ENCODE measurements around the gene CCDC197. TPM values are rescaled to one million over a fixed set of nuclear protein-coding genes. Genes with fewer than 3 reads are reported as not detected.

CCDC197 gene
- total and polyA plus RNA-seq, 4 donors: 0.60 TPM; not detected in 3

- Histone ChIP-seq H3K27me3 (ENCODE audit: control insufficient read depth in 1 of 2, insufficient read depth in 2 of 2, low read length in 1 of 2) (no peaks in the 10 kb centered on the region), H3K27ac (ENCODE audit: low read depth in 1 of 2, low read length in 2 of 2) (peak overlapping the region; percentile 53 to 73), H3K36me3 (ENCODE audit: control insufficient read depth in 1 of 2, insufficient read depth in 2 of 2, low read length in 1 of 2) (no peaks in the 10 kb centered on the region), H3K4me3 (ENCODE audit: low read length in 2 of 2) (peak overlapping the region; percentile 0 to 76), H3K9me3 (ENCODE audit: control insufficient read depth, low read length) (no peaks in the 10 kb centered on the region), H3K4me1 (ENCODE audit: control insufficient read depth in 1 of 2, insufficient read depth in 2 of 2, low read length in 2 of 2) (peaks cover 0 to 3% of the 10 kb centered on the region in 2 donors)
- 28 to 40% methylated on average over 6 of the region's 6 CpGs for WGBS, 2 donors
- DNase-seq (no peak), ATAC-seq (ENCODE audit: low FRiP score) (no peak)
- intact Hi-C loops (cut with DNase I): no loop called here
These were observed 22.8 kb upstream of the CCDC197 start for GRCh38 chr14:93974299-93974698.

DNA sequence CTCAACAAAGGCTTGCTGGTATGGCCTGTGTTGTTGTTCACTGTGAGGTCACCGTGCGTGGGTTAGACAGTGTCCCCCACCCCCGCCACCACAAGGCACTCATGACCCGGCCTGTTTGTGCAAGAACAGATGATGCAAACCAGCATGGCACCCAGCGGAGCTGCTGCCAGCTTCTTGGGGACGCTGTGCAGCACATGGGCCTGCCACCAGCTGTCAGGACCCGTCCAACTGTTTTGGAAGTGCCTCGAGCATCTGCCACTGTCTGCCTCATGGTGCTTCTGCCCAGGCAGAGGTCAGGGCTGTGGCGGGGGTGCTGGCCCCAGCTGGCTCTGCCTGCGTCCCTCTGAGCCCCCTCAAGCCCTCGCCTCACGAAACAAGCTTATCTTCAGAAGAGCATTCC lies 22.3 kb upstream of the CCDC197 start:
- intact Hi-C loops (cut with DNase I): loop anchor here in 1 of 2 donors (5.0 kb wide), 1 partner anchor 1328 kb away; no protein-coding TSS in a partner anchor
- Histone ChIP-seq H3K4me1 (ENCODE audit: control insufficient read depth in 1 of 2, insufficient read depth in 2 of 2, low read length in 2 of 2) (peaks cover 0 to 3% of the 10 kb centered on the region in 2 donors), H3K27ac (ENCODE audit: low read depth in 1 of 2, low read length in 2 of 2) (peak overlapping the region; percentile 53 to 73), H3K36me3 (ENCODE audit: control insufficient read depth in 1 of 2, insufficient read depth in 2 of 2, low read length in 1 of 2) (no peaks in the 10 kb centered on the region), H3K4me3 (ENCODE audit: low read length in 2 of 2) (peak overlapping the region; percentile 0 to 76), H3K9me3 (ENCODE audit: control insufficient read depth, low read length) (no peaks in the 10 kb centered on the region), H3K27me3 (ENCODE audit: control insufficient read depth in 1 of 2, insufficient read depth in 2 of 2, low read length in 1 of 2) (no peaks in the 10 kb centered on the region)
- DNase-seq (no peak), ATAC-seq (ENCODE audit: low FRiP score) (no peak)
- 32 to 42% methylated on average over 12 of the region's 12 CpGs for WGBS, 2 donors

DNA sequence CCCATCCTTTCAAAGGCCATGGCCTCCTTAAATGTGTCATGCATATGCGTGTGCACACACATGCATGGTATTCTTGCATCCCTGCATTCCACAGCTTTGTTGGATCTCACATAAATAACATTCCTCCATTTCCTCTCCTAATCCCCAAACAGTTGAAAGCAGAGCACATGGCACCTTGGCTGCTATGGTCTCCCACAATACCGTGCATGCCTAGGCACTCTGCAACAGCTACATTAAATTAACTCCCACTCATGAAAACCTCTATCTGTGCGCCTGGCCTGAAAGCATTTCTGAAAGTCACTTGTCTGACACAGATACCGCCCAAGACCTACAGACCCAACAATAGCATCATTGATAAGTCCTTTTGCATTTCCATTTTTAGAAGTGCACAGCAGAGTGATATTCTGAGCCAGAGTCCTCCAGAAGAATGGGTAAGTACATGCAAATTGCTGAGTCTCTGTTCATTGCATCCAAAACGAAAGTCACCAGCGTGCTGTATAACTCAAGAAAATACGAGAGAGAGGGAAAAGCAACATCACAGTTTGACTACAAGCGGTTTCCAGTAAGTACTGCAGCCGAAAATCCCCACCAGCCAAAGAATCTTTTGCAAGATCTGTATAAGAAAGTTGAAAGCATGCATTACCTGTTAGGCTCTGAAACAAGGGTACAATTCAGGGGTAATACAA lies 21.2 kb upstream of the CCDC197 start:
- peak overlapping the region in 1 of 2 donors; percentile 93 for H3K27ac ChIP-seq (ENCODE audit: low read depth in 1 of 2, low read length in 2 of 2)
- intact Hi-C loops (cut with DNase I): loop anchor here in 1 of 2 donors (5.0 kb wide), 1 partner anchor 1329 kb away; no protein-coding TSS in a partner anchor
- ATAC-seq (ENCODE audit: low FRiP score): no peak

DNA sequence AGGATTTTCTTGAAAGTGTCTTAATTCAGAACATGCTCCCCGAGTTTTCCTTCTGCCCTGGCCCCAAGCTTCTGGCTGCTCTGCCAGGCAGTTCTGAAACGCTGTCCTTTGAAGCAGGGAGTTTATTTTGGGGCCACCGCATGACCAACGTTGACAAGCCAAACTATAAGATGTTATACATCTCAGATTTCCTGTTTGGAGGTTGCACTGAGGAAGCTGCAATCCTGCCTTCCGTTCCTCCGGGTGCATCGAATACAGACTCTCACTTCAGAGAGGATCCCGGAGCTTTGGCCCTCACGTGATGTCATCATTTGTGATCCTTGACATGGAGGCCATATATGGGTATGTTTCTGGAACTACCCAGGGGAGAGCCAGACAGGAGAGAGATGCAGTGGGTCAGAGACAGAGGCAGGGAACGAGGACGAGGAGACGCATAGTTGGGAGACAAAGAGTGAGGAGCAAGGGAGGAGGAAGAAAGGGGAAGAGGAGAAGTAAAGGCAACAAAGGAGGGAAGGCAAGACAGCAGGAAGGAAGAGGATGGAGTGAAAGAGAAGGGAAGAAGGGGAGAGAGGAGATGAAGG lies 20.5 kb upstream of the CCDC197 start, which contains the start of gene ASB2:
ASB2 (minus strand) TSS at position 94 of the 581 bp plus-strand sequence. CDS start 12,031 bp downstream, outside the sequence.
- Histone ChIP-seq H3K36me3 (ENCODE audit: control insufficient read depth in 1 of 2, insufficient read depth in 2 of 2, low read length in 1 of 2) (no peaks in the 10 kb centered on the region), H3K27ac (ENCODE audit: low read depth in 1 of 2, low read length in 2 of 2) (peak within 1 kb of the TSS; percentile 86 to 93), H3K4me3 (ENCODE audit: low read length in 2 of 2) (peak within 1 kb of the TSS; percentile 58 to 76), H3K4me1 (ENCODE audit: control insufficient read depth in 1 of 2, insufficient read depth in 2 of 2, low read length in 2 of 2) (peaks cover 3 to 7% of the 10 kb centered on the region in 2 donors), H3K27me3 (ENCODE audit: control insufficient read depth in 1 of 2, insufficient read depth in 2 of 2, low read length in 1 of 2) (no peaks in the 10 kb centered on the region), H3K9me3 (ENCODE audit: control insufficient read depth, low read length) (no peaks in the 10 kb centered on the region)
- ATAC-seq (ENCODE audit: low FRiP score) (peak; percentile 69), DNase-seq (no peak)
- intact Hi-C loops (cut with DNase I): loop anchor here in 1 of 2 donors (5.0 kb wide), 1 partner anchor 1329 kb away; no protein-coding TSS in a partner anchor
- WGBS, 2 donors: 0 to 4% methylated on average over 12 of the region's 12 CpGs

More for the DNA sequence above, 21.2 kb upstream of the CCDC197 start:
- Histone ChIP-seq H3K4me3 (ENCODE audit: low read length in 2 of 2) (peak overlapping the region; percentile 58 to 76), H3K9me3 (ENCODE audit: control insufficient read depth, low read length) (no peaks in the 10 kb centered on the region), H3K4me1 (ENCODE audit: control insufficient read depth in 1 of 2, insufficient read depth in 2 of 2, low read length in 2 of 2) (peaks cover 3% of the 10 kb centered on the region in 2 donors), H3K27me3 (ENCODE audit: control insufficient read depth in 1 of 2, insufficient read depth in 2 of 2, low read length in 1 of 2) (no peaks in the 10 kb centered on the region), H3K36me3 (ENCODE audit: control insufficient read depth in 1 of 2, insufficient read depth in 2 of 2, low read length in 1 of 2) (no peaks in the 10 kb centered on the region)
- WGBS, 2 donors: 9% methylated on average over 9 of the region's 9 CpGs
- no peak for DNase-seq

- Histone ChIP-seq H3K27ac (ENCODE audit: low read depth in 1 of 2, low read length in 2 of 2) (peak overlapping the region; percentile 86 to 93), H3K36me3 (ENCODE audit: control insufficient read depth in 1 of 2, insufficient read depth in 2 of 2, low read length in 1 of 2) (no peaks in the 10 kb centered on the region), H3K27me3 (ENCODE audit: control insufficient read depth in 1 of 2, insufficient read depth in 2 of 2, low read length in 1 of 2) (no peaks in the 10 kb centered on the region), H3K4me3 (ENCODE audit: low read length in 2 of 2) (no peak overlapping the region), H3K9me3 (ENCODE audit: control insufficient read depth, low read length) (no peaks in the 10 kb centered on the region), H3K4me1 (ENCODE audit: control insufficient read depth in 1 of 2, insufficient read depth in 2 of 2, low read length in 2 of 2) (peaks cover 3 to 7% of the 10 kb centered on the region in 2 donors)
- DNase-seq (no peak), ATAC-seq (ENCODE audit: low FRiP score) (no peak)
- 59% methylated on average over 5 of the region's 5 CpGs for WGBS, 2 donors
- intact Hi-C loops (cut with DNase I): loop anchor here in 1 of 2 donors (5.0 kb wide), 1 partner anchor 1330 kb away; no protein-coding TSS in a partner anchor
These were observed 19.9 kb upstream of the CCDC197 start for GRCh38 chr14:93977171-93977570.

DNA sequence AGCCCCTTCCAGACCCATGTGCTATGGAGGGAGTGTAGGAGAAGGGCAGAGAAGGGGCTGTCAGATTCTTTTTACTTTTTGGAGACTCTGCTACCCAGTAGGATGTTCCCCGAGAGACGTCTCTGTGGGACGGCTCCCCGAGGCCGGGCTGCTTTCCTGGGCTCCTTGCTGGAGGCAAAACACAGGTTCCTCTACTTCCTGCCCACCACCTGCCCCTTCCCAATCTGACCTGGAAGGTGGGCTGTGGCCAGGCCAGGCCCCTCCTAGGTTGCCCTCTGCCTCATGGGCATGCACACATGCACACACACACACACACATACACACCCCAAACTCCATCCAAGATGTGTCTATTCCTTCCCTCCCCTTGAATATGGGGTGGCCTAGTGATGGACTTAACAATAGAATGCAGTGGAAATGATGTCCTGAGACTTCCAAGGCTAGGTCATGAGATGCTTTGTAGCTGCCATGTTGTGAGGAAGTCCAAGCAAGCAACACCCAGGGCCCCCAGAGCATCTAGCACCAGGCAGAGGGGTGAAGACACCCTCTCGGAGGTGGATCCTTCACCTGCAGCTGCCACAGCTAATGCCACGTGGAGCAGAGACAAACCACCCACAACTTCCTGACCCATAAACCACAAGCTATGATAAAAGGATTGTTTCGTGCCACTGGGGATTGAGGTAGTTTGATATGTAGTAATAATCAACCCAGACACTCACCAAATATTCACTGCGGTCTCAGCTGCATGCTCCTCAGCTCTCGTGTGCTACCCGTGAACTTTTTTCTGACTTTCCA lies 19.1 kb upstream of the CCDC197 start:
- Histone ChIP-seq H3K27me3 (ENCODE audit: control insufficient read depth in 1 of 2, insufficient read depth in 2 of 2, low read length in 1 of 2) (no peaks in the 10 kb centered on the region), H3K4me1 (ENCODE audit: control insufficient read depth in 1 of 2, insufficient read depth in 2 of 2, low read length in 2 of 2) (peaks cover 3 to 7% of the 10 kb centered on the region in 2 donors), H3K4me3 (ENCODE audit: low read length in 2 of 2) (no peak overlapping the region), H3K27ac (ENCODE audit: low read depth in 1 of 2, low read length in 2 of 2) (peak overlapping the region; percentile 86 to 93), H3K9me3 (ENCODE audit: control insufficient read depth, low read length) (no peaks in the 10 kb centered on the region), H3K36me3 (ENCODE audit: control insufficient read depth in 1 of 2, insufficient read depth in 2 of 2, low read length in 1 of 2) (no peaks in the 10 kb centered on the region)
- DNase-seq (no peak), ATAC-seq (ENCODE audit: low FRiP score) (no peak)
- WGBS, 2 donors: 89 to 90% methylated on average over 11 of the region's 11 CpGs
- intact Hi-C loops (cut with DNase I): loop anchor here in 1 of 2 donors (5.0 kb wide), 1 partner anchor 1331 kb away; no protein-coding TSS in a partner anchor

DNA sequence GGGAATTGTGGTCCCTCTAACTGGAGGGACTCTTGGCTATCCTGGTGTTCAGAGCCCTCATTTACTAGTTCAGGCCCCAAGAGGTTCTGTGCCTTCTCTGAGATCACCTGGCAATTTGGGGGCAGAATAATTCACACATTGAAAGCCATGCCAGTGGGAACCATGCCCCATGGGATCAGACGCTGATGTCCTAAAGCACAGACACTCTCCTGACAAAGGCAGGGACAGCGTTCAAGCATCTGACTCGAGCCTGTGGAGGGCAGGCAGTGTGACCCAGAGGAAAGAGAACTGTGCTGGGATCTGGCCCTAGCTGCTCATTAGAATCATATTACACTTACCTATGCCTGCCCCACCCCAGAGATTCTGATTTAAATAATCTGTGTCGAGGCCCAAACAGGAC lies 18.4 kb upstream of the CCDC197 start:
- intact Hi-C loops (cut with DNase I): loop anchor here in 1 of 2 donors (5.0 kb wide), 1 partner anchor 1331 kb away; no protein-coding TSS in a partner anchor
- Histone ChIP-seq H3K27ac (ENCODE audit: low read depth in 1 of 2, low read length in 2 of 2) (peak overlapping the region; percentile 49 to 86), H3K4me1 (ENCODE audit: control insufficient read depth in 1 of 2, insufficient read depth in 2 of 2, low read length in 2 of 2) (peaks cover 0 to 7% of the 10 kb centered on the region in 2 donors), H3K36me3 (ENCODE audit: control insufficient read depth in 1 of 2, insufficient read depth in 2 of 2, low read length in 1 of 2) (no peaks in the 10 kb centered on the region), H3K27me3 (ENCODE audit: control insufficient read depth in 1 of 2, insufficient read depth in 2 of 2, low read length in 1 of 2) (no peaks in the 10 kb centered on the region), H3K9me3 (ENCODE audit: control insufficient read depth, low read length) (no peaks in the 10 kb centered on the region), H3K4me3 (ENCODE audit: low read length in 2 of 2) (no peak overlapping the region)
- WGBS, 2 donors: 74 to 85% methylated on average over 4 of the region's 4 CpGs
- DNase-seq (no peak), ATAC-seq (ENCODE audit: low FRiP score) (no peak)

GRCh38 chr14:93980456-93981201 lies 16.5 kb upstream of the CCDC197 start:
- Histone ChIP-seq H3K27me3 (ENCODE audit: control insufficient read depth in 1 of 2, insufficient read depth in 2 of 2, low read length in 1 of 2) (no peaks in the 10 kb centered on the region), H3K27ac (ENCODE audit: low read depth in 1 of 2, low read length in 2 of 2) (peak overlapping the region; percentile 66 to 69), H3K36me3 (ENCODE audit: control insufficient read depth in 1 of 2, insufficient read depth in 2 of 2, low read length in 1 of 2) (no peaks in the 10 kb centered on the region), H3K9me3 (ENCODE audit: control insufficient read depth, low read length) (no peaks in the 10 kb centered on the region), H3K4me3 (ENCODE audit: low read length in 2 of 2) (no peak overlapping the region), H3K4me1 (ENCODE audit: control insufficient read depth in 1 of 2, insufficient read depth in 2 of 2, low read length in 2 of 2) (peaks cover 0 to 7% of the 10 kb centered on the region in 2 donors)
- 13 to 15% methylated on average over 11 of the region's 11 CpGs for WGBS, 2 donors
- DNase-seq (peak; percentile 83 to 93), ATAC-seq (ENCODE audit: low FRiP score) (peak; percentile 66)
- intact Hi-C loops (cut with DNase I): no loop called here

Measured in aorta (tissue), 5 donors.